SK-N-MC (cell line): ENCODE data around the gene SEPSECS.

Experiments
- EZH2 ChIP-seq: fragments of 200-600 bp; sonication (generic); IDR thresholded peaks from one replicate; pipeline ENCODE4 v1.6.1; 2017; ENCODE audit warnings: antibody characterized with exemption
- FOXP2 ChIP-seq: optimal IDR thresholded peaks from 2 replicates; pipeline ENCODE3; 2011; ENCODE audit warnings: mild to moderate bottlenecking, moderate library complexity; ENCODE audit not compliant: insufficient read depth; ENCODE audit errors: extremely low read length, control extremely low read depth
- POLR2AphosphoS5 ChIP-seq: IDR thresholded peaks from 2 replicates; pipeline ENCODE4 v1.6.1; 2012; ENCODE audit warnings: mild to moderate bottlenecking, low read depth, low read length, borderline replicate concordance

DNA sequence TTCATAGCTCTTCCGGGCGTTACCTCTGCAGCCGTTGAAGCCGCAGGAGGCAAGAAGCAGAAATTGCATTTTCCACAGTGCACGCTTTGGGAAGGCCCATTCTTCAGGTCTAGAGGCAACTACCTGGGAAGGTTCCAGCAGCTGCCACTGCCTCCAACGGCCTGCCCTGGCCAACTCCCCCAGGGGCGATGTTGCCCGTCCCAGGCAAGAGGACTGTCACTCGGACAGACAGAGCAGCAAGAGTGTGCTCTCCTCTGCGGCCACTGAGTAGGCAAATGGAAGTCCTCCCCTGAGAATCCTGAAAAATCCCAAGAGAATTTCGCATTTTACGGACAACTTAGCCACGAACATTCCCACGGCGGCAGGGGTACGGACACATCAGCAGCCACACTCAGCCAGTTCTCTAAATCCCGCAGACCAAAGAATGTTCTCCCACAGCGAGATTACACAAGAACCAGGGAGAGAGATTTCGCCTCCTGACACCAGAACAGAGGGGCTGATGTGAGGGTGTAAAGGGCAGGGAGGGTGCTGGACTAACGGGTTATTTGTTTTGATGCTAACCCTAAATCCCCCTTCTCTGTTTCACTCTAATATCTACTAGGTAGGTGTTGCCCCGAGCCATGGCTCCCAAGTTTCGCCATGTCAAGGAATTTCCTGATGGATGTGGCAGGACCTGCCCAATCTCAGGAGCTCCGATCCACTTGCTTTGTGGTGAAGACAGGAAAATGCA is 63.8 kb downstream of the SEPSECS start:
- no peak for TF ChIP-seq POLR2AphosphoS5
- no peak for TF ChIP-seq EZH2
- no peak for TF ChIP-seq FOXP2
